Stimulated activated naive CD8-positive, alpha-beta T cell treated with anti-CD3 and anti-CD28 coated beads, Interleukin-15, Interleukin-2, amounts not matched to agents 100 U/mL and 50 U/mL, for 24 hours (primary cell): ENCODE measurements around the gene P2RY2.

ENCODE experiments used
- ATAC-seq: fragments of 150-1000 bp; cut with Tn5 transposase; one replicate; pipeline ENCODE4 v1.10.0; 2021
- DNase-seq: peaks from one replicate; pipeline ENCODE4 v3.0.0; 2021

P2RY2 gene

GRCh38 chr11:73205661-73206343, 12.3 kb upstream of the P2RY2 start:
- DNase-seq (no peak), ATAC-seq (no peak)

GRCh38 chr11:73206801-73207200, 11.3 kb upstream of the P2RY2 start:
- DNase-seq (no peak), ATAC-seq (no peak)

GRCh38 chr11:73209892-73210291, 8.2 kb upstream of the P2RY2 start:
- DNase-seq = no peak
- ATAC-seq = no peak

DNA sequence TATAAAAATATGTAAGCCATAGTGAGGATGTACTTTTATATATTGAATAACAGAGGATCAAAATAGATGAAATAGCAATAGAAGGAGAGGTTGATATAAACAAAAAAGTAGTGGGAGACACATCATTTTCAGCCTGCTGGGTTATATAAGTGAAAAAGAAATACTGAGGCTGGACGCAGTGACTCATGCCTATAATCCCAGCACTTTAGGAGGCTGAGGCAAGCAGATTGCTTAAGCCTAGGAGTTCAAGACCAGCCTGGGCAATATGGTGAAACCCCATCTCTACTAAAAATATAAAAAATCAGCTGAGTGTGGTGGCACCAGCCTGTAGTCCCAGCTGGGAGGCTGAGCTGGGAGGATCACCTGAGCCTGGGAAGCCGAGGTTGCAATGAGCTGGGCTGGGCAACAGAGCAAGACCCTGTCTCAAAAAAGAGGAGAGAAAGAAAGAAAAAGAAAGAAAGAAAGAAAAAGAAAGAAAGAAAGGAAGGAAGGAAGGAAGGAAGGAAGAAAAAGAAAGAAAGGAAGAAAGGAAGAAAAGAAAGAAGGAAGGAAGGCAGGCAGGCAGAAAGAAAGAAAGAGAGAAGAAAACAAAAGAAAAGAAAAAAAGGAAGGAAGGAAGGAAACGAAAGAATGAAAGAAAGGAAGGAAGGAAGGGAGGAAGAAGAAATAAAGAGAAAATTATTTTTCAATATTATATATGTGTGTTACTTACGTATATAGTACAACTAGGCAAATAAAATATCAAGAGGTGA, 7.0 kb upstream of the P2RY2 start:
- ATAC-seq = no peak

GRCh38 chr11:73213196-73214143, 4.6 kb upstream of the P2RY2 start:
- no peak for ATAC-seq
- no peak for DNase-seq

More for the DNA sequence above, 7.0 kb upstream of the P2RY2 start:
- DNase-seq = no peak

DNA sequence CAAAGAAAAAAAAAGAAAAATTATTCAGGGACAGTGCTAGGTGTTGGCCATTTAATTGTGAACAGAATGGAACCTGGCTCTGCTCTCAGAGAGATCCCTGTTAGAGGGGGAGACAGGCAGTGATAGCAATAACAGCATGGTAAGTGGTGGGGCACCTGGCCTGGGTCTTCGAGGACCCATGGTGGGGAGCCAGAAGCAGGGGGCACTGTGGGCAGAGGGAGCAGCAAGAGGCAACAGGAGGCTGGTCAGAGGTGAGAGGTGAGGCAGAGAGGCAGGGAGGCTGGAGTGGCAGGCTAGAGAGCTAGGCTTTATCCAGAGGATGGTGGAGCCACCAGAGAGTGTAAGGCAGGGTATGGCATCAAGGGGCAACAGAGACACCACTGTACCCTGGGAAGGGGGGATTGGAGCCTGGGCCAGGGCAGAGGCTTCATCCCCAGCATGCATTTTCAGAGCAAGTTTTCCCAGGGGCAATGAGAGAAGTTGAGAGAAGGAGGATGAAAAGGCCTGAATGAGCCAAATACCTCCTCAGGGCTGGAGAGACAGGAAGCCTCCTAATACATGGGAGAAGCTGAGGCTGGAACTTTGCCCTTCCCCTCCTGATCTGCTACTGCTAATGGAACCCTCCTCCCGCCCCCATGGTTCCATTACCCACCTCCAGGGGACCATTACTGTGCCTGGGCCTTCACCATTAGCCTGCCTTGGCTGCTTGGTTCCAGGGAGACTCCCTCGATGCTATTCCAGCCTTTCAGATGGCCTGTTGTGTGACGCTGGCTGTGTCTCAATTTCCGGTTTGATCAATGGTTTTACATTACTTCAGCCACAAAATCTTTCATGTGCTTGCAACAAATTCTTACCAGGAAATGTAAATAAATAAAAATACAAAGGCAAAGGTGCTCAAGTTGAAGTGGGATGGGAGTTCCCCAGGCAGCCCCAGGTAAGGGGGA, 2.6 kb upstream of the P2RY2 start:
- ATAC-seq (no peak), DNase-seq (no peak)

- DNase-seq = no peak
- no peak for ATAC-seq
Observed at GRCh38 chr11:73216465-73216864, 1.6 kb upstream of the P2RY2 start.

- no peak for DNase-seq
- no peak for ATAC-seq
Observed at GRCh38 chr11:73217131-73217809, 811 bp upstream of the P2RY2 start.

- ATAC-seq = no peak
- no peak for DNase-seq
Observed at GRCh38 chr11:73217810-73218105, 323 bp upstream of the P2RY2 start.

GRCh38 chr11:73218830-73219215, 742 bp downstream of the P2RY2 start:
- DNase-seq (no peak), ATAC-seq (no peak)

- ATAC-seq (no peak), DNase-seq (no peak)
Observed at GRCh38 chr11:73219396-73220285, 1.6 kb downstream of the P2RY2 start.

DNA sequence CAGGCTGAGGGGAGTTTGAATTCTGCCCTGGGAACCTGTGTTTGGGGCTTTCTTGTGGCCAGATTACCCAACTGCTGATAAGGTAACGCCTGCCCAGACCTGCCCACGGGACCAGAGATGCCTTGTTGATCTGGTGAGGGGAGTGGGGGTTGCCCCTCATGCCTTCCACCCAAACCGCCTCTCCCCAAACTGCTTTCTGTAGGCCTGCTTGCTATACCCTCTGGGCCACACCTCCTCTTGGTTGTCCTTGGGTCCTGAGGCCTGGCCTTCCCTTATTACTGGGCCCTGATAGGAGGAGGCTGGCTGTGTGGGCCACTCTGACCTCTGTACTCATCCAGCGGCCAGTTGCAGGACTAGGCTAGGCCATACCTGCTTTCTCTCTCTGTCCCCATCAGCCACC, 3.4 kb downstream of the P2RY2 start:
- DNase-seq = no peak
- no peak for ATAC-seq

DNA sequence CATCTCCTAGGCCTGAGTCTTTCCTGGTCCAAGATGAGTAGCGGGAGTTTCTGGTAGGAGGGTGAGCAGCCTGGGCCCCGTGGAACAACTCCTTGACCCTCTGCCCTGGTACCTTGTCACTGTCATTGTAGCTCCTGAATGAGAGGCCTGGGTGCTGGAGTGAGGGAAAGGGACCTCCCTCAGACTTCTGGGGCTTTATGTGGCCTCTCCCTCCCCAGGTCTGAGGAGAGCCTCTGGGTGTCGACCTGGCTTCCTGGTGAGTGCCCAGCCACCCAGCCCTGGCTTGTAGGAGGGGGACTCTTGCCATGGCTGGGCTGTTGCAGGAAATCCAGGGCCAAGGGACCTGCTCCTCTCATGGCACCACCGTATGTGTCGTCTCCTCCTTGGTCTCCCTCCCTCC, 3.9 kb downstream of the P2RY2 start:
- ATAC-seq (no peak), DNase-seq (no peak)

- no peak for ATAC-seq
Observed at GRCh38 chr11:73223998-73224730, 6.1 kb downstream of the P2RY2 start.

GRCh38 chr11:73225001-73225686, 7.1 kb downstream of the P2RY2 start:
- no peak for ATAC-seq
- no peak for DNase-seq

More at GRCh38 chr11:73223998-73224730, 6.1 kb downstream of the P2RY2 start:
- DNase-seq = no peak

GRCh38 chr11:73225851-73226250, 7.8 kb downstream of the P2RY2 start:
- no peak for ATAC-seq
- DNase-seq = no peak

DNA sequence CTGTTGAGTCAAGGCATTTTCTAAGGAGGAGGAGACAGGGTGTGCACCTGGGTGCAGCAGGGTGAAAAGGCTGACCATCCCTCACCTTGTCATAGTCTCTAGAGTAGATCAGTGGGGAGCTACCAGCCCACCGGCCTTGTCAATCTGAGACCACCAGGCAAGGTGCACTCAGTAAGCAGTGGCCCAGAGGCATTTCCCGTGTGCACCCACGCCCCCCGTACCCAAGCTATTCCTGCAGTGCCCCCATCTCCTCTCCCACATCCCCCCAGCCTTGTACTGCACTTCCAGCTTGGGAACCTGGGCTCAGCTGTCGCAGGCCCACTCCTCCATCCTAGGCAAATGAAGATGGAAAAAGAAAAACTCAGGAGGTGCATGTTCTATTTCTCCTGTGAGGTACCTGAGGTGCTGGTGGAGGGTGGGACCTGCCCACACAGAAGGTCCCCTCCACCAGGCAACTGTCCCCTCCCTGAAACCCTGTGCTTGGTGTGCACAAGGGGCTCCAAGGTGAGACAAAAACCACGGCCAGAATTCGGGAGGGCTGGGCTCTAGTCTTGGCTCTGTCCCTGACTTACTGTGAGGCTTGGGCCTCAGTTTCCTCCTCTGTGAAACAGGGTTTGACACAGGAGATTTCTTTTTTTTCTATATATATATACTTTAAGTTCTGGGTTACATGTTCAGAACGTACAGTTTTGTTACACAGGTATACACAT, 8.4 kb downstream of the P2RY2 start:
- no peak for DNase-seq
- no peak for ATAC-seq

DNA sequence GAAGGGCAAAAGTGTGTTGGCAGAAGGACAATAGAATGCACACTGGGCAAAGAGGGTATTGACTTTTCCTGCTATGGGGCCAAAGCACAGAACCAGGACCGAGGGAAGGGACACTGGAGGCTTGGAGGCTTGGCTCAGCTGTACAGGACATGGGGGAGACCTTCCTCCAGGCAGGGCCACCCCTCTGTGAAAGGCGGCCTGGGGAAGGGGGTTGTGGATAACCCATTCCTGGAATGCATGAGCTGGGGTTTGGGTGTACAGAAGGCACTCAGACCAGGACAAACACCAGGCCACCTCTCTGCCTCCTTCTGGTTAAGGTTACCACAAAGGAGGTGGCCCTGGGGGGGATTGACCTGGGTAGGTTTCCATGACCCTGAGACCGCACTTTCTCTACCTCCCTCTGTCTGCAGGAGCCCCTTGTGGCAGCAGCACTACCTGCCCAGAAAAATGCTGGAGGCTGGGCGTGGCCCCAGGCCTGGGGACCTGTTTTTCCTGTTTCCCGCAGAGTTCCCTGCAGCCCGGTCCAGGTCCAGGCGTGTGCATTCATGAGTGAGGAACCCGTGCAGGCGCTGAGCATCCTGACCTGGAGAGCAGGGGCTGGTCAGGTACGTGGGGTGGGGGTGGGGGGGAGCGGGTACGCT, 9.6 kb downstream of the P2RY2 start:
- DNase-seq (no peak), ATAC-seq (no peak)
